Measurements from ENCODE around the gene STS. TPM values are rescaled to one million over a fixed set of nuclear protein-coding genes. Genes with fewer than 3 reads are reported as not detected.

STS gene
- total and polyA plus RNA-seq, 2 of the 4 experiments (the other 2 are of a cell fraction) = 2.6 to 3.4 TPM

GRCh38 chrX:7117587-7117986 lies 29.9 kb upstream of the STS start:
- dilution Hi-C loops (cut with HindIII; ENCODE audit: low sequenced_read_pairs, unreplicated experiment) = no loop called here
- CTCF ChIA-PET = no interaction called here

More at GRCh38 chrX:7117587-7117986, 29.9 kb upstream of the STS start:
- H3K27ac ChIP-seq (ENCODE audit: insufficient read depth, low read length) = no peak overlapping the region
- no peak overlapping the region for H4K91ac ChIP-seq (ENCODE audit: insufficient read depth, low read depth, low read length)
- H3K4me3 ChIP-seq (ENCODE audit: insufficient read depth, low read depth, low read length) = no peak overlapping the region
- no peak overlapping the region for H3K18ac ChIP-seq (ENCODE audit: low read depth, low read length)
- H3K27me3 ChIP-seq (ENCODE audit: control insufficient read depth, insufficient read depth, low read length) = no peaks in the 10 kb centered on the region
- no peak overlapping the region for H2AK9ac ChIP-seq (replicated peaks; ENCODE audit: low read depth, low read length, poor library complexity)
- H2BK5ac ChIP-seq (ENCODE audit: low read depth, low read length, poor library complexity, severe bottlenecking) = no peak overlapping the region
- POLR2A ChIA-PET (ENCODE audit: unreplicated experiment) = no interaction called here
- H3K79me1 ChIP-seq (ENCODE audit: low read depth in 1 of 2, low read length in 2 of 2) = peaks cover 38 to 44% of the 10 kb centered on the region in 2 experiments
- no peak for ATAC-seq (ENCODE audit: low read depth)
- H3K9me3 ChIP-seq (ENCODE audit: control insufficient read depth, insufficient read depth, low read length) = no peaks in the 10 kb centered on the region
- H2BK15ac ChIP-seq (ENCODE audit: low read depth, low read length) = no peak overlapping the region
- H2AFZ ChIP-seq (replicated peaks; ENCODE audit: low read length, poor library complexity) = no peak overlapping the region
- no peak overlapping the region for H4K8ac ChIP-seq (ENCODE audit: low read depth in 2 of 2, low read length in 2 of 2)
- no peak overlapping the region for H3K23ac ChIP-seq (ENCODE audit: low read depth, low read length)
- intact Hi-C loops (cut with micrococcal nuclease) (no loop called here), in situ Hi-C loops (cut with MboI; ENCODE audit: low sequenced_read_pairs) (no loop called here)
- no peak overlapping the region for H2BK120ac ChIP-seq (ENCODE audit: low read depth, low read length)
- WGBS, 2 experiments (ENCODE audit: extremely low coverage in 2 of 2, insufficient read length in 1 of 2) = 100% methylated on average over 1 of the region's 3 CpGs; no CpG with 5 or more reads in 1 of the 2 experiments
- no peak overlapping the region for H2AK5ac ChIP-seq (ENCODE audit: low read depth, low read length)
- TF ChIP-seq RAD21 (IDR thresholded peaks at IDR 0.05; ENCODE audit: low read length) = no peak
- no peak for TF ChIP-seq NFE2L2 (IDR thresholded peaks at IDR 0.05; ENCODE audit: low read depth, low read length)
- TF ChIP-seq BHLHE40 (IDR thresholded peaks at IDR 0.05; ENCODE audit: low read depth, low read length) = no peak
- no peak for TF ChIP-seq MXI1 (IDR thresholded peaks at IDR 0.05; ENCODE audit: borderline replicate concordance, low read depth, low read length)
- TF ChIP-seq, protein P1, sequence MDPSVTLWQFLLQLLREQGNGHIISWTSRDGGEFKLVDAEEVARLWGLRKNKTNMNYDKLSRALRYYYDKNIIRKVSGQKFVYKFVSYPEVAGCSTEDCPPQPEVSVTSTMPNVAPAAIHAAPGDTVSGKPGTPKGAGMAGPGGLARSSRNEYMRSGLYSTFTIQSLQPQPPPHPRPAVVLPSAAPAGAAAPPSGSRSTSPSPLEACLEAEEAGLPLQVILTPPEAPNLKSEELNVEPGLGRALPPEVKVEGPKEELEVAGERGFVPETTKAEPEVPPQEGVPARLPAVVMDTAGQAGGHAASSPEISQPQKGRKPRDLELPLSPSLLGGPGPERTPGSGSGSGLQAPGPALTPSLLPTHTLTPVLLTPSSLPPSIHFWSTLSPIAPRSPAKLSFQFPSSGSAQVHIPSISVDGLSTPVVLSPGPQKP (IDR thresholded peaks at IDR 0.05; ENCODE audit: borderline replicate concordance, low read depth, low read length) = no peak
- TF ChIP-seq POLR2A (IDR thresholded peaks at IDR 0.05; ENCODE audit: low read depth, low read length) = no peak
- no peak for TF ChIP-seq RCOR1 (IDR thresholded peaks at IDR 0.05; ENCODE audit: insufficient replicate concordance, low read length)
- TF ChIP-seq MAZ (IDR thresholded peaks at IDR 0.05; ENCODE audit: borderline replicate concordance, low read depth, low read length) = no peak
- no peak for TF ChIP-seq FOS (IDR thresholded peaks at IDR 0.05; ENCODE audit: low read depth, low read length)
- TF ChIP-seq RFX5 (IDR thresholded peaks at IDR 0.05; ENCODE audit: low read depth, low read length) = no peak
- TF ChIP-seq, protein P2, sequence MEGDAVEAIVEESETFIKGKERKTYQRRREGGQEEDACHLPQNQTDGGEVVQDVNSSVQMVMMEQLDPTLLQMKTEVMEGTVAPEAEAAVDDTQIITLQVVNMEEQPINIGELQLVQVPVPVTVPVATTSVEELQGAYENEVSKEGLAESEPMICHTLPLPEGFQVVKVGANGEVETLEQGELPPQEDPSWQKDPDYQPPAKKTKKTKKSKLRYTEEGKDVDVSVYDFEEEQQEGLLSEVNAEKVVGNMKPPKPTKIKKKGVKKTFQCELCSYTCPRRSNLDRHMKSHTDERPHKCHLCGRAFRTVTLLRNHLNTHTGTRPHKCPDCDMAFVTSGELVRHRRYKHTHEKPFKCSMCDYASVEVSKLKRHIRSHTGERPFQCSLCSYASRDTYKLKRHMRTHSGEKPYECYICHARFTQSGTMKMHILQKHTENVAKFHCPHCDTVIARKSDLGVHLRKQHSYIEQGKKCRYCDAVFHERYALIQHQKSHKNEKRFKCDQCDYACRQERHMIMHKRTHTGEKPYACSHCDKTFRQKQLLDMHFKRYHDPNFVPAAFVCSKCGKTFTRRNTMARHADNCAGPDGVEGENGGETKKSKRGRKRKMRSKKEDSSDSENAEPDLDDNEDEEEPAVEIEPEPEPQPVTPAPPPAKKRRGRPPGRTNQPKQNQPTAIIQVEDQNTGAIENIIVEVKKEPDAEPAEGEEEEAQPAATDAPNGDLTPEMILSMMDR (conservative IDR thresholded peaks at IDR 0.05; ENCODE audit: low read depth, low read length) = no peak
- no peak for TF ChIP-seq USF2 (IDR thresholded peaks at IDR 0.05; ENCODE audit: low read depth, low read length)
- TF ChIP-seq CEBPB (IDR thresholded peaks at IDR 0.05; ENCODE audit: low read depth, low read length) = no peak
- no peak for TF ChIP-seq MAFK (IDR thresholded peaks at IDR 0.05; ENCODE audit: low read depth, low read length)
- no peak for TF ChIP-seq SMC3 (IDR thresholded peaks at IDR 0.05; ENCODE audit: low read depth, low read length)
- TF ChIP-seq CHD1 (IDR thresholded peaks at IDR 0.05; ENCODE audit: low read depth, low read length) = no peak
- no peak overlapping the region for H3K14ac ChIP-seq (replicated peaks; ENCODE audit: low read depth, low read length)
- DNase-seq = no peak
- no peak overlapping the region for H3K56ac ChIP-seq (ENCODE audit: extremely low read depth, insufficient read depth, low read length)
- peaks cover 7% of the 10 kb centered on the region; the same call in 1 of the 2 replicates for H3K9me1 ChIP-seq (ENCODE audit: insufficient read depth, low read length)
- H3K4me1 ChIP-seq (ENCODE audit: control insufficient read depth, insufficient read depth, low read length) = peaks cover 7% of the 10 kb centered on the region; the same call in 1 of the 2 replicates
- no peaks in the 10 kb centered on the region for H3K36me3 ChIP-seq (ENCODE audit: control insufficient read depth, insufficient read depth, low read length)
- peaks cover 24% of the 10 kb centered on the region; the same call in 1 of the 2 replicates for H4K20me1 ChIP-seq (ENCODE audit: insufficient read depth, low read length)
- H2BK20ac ChIP-seq (ENCODE audit: low read depth, low read length) = no peak overlapping the region
- H4K5ac ChIP-seq (ENCODE audit: low read depth, low read length) = no peak overlapping the region
- no peak overlapping the region for H3K9ac ChIP-seq (ENCODE audit: low read depth, low read length)
- H3K4ac ChIP-seq (ENCODE audit: low read depth, low read length) = no peak overlapping the region
- H3K4me2 ChIP-seq (ENCODE audit: low read depth, low read length) = no peak overlapping the region
- no TSS peak for BruUV-seq (replicated peaks)

Data from IMR-90 (cell line).